Measurements from ENCODE around the gene BBS2.
A peak's percentile ranks its signal among the peaks of the same experiment; 100 is the strongest.

The BBS2 gene

GRCh38 chr16:56475201-56475600 is 44.6 kb downstream of the BBS2 start:
- no peak overlapping the region for H3K27ac ChIP-seq
- TF ChIP-seq CTCF (conservative IDR thresholded peaks at IDR 0.05): no peak

GRCh38 chr16:56470666-56471065 is 49.2 kb downstream of the BBS2 start:
- TF ChIP-seq CTCF (conservative IDR thresholded peaks at IDR 0.05): no peak
- H3K27ac ChIP-seq: peak overlapping the region; percentile 41

- H3K27ac ChIP-seq: peak overlapping the region; percentile 41
- no peak for TF ChIP-seq CTCF (conservative IDR thresholded peaks at IDR 0.05)
Observed at GRCh38 chr16:56470232-56470631, 49.6 kb downstream of the BBS2 start.

GRCh38 chr16:56469748-56470147 is 50.1 kb downstream of the BBS2 start:
- peak overlapping the region; percentile 41 for H3K27ac ChIP-seq
- TF ChIP-seq CTCF (conservative IDR thresholded peaks at IDR 0.05): no peak

- TF ChIP-seq CTCF (conservative IDR thresholded peaks at IDR 0.05): no peak
- peak overlapping the region; percentile 41; the same call in 1 of the 2 replicates for H3K27ac ChIP-seq
Observed at GRCh38 chr16:56468800-56469199, 51.0 kb downstream of the BBS2 start.

- no peak for TF ChIP-seq CTCF (conservative IDR thresholded peaks at IDR 0.05)
- H3K27ac ChIP-seq: no peak overlapping the region
Observed at GRCh38 chr16:56466344-56466743, 53.5 kb downstream of the BBS2 start.

- TF ChIP-seq CTCF (conservative IDR thresholded peaks at IDR 0.05): no peak
Observed at GRCh38 chr16:56463153-56463552, 56.7 kb downstream of the BBS2 start.

More at GRCh38 chr16:56463153-56463552, 56.7 kb downstream of the BBS2 start:
- peak overlapping the region; percentile 65 for H3K27ac ChIP-seq
